ENCODE results near the gene PRKAG2. TPM values are rescaled to one million over a fixed set of nuclear protein-coding genes. Genes with fewer than 3 reads are reported as not detected.
A peak's percentile ranks its signal among the peaks of the same experiment; 100 is the strongest.

The PRKAG2 gene
- polyA plus RNA-seq, 1 of the 3 experiments (the other 2 are of a cell fraction) = 51.6 TPM

DNA sequence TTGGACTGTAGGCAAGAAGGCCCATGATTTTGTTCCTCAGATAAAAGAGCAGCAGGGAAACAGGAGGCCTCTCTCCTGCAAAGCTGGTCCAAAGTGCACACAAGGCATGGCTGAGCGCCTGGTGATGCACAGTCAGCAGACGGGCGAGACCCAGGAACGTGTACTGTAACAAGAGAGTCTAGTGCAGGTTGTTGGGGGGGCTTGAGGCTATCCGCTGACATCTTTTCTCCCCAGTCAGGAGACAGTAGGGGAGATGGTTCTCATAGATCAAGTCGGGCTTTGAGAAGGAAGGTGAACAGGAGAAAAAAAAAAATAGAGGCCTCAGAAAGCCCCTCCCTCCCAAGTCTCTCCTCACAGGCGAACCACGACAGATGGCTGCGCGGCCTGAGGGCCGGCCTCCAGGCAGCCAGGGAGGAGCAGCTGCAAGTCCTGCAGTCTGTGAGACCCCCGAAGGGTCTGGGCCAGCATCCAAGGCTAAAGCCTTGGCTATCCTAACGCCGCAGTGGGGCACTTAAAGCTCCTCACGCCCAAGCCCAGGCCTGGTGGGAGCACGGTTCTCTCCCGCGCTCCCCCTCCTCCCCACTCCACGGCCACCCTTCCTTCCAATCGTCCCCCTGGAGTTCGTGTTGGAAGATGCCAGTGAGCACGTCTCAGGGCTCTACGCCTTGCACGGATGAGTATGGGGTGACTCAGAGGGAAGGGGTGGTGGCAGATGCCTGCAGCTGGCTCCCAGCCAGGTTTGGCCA is 68.3 kb downstream of the PRKAG2 start:
- Histone ChIP-seq H3K36me3 (replicated peaks in 1 of 2; ENCODE audit: control insufficient read depth in 1 of 2, insufficient read depth in 2 of 2, low read length in 1 of 2) (no peaks in the 10 kb centered on the region), H3K4me1 (ENCODE audit: control insufficient read depth in 1 of 2, insufficient read depth in 2 of 2, low read depth in 1 of 2, low read length in 1 of 2) (peaks cover 0 to 21% of the 10 kb centered on the region in 2 experiments; a peak in 1 of 4 replicates), H3F3A (replicated peaks; ENCODE audit: insufficient read depth) (no peaks in the 10 kb centered on the region), H3K9me2 (no peaks in the 10 kb centered on the region), H3K27ac (ENCODE audit: low read depth in 2 of 2, low read length in 1 of 2) (no peak overlapping the region), H3K4me2 (0 out of 2 replicates have a peak overlapping the region, but pooled peaks have one; percentile 9), H4K20me1 (ENCODE audit: insufficient read depth) (no peaks in the 10 kb centered on the region), H3K9ac (no peak overlapping the region), H3K9me3 (no peaks in the 10 kb centered on the region), H3K79me2 (ENCODE audit: insufficient read depth) (no peaks in the 10 kb centered on the region), H3K4me3 (ENCODE audit: low read depth in 2 of 2, low read length in 1 of 2) (no peak overlapping the region), H2AFZ (ENCODE audit: low read depth) (no peak overlapping the region), H3K27me3 (ENCODE audit: insufficient read depth) (no peaks in the 10 kb centered on the region; the same call in 1 of the 2 replicates)
- ChIA-PET CTCF (interaction anchor here (1.1 to 33.3 kb wide), 3 partner anchors 25 to 67 kb away, joined by 3 to 325 read pairs (median 4); no protein-coding TSS in a partner anchor), POLR2A (no interaction called here)
- peak; percentile 59 for DNase-seq
- TF ChIP-seq GABPA (IDR thresholded peaks at IDR 0.05; ENCODE audit: low read depth) (no peak), NRF1 (IDR thresholded peaks at IDR 0.05; ENCODE audit: low read depth, low read length) (no peak), MAX (IDR thresholded peaks at IDR 0.05; ENCODE audit: low read depth) (peak; percentile 45; the same call in 1 of the 2 replicates), SIN3A (IDR thresholded peaks at IDR 0.05; ENCODE audit: borderline replicate concordance, low read depth, low read length) (peak; percentile 51; the same call in 1 of the 2 replicates), EP300 (IDR thresholded peaks at IDR 0.05; ENCODE audit: borderline replicate concordance in 1 of 2, low read depth in 1 of 2, low read length in 1 of 2) (peak in 1 of 2 experiments; percentile 23; a peak in 1 of 4 replicates), RFX5 (IDR thresholded peaks at IDR 0.05; ENCODE audit: low read length) (no peak), NFIC (IDR thresholded peaks at IDR 0.05; ENCODE audit: borderline replicate concordance) (peak; percentile 98), FOSL2 (IDR thresholded peaks at IDR 0.05; ENCODE audit: borderline replicate concordance, low read depth) (peak; percentile 88), TEAD4 (IDR thresholded peaks at IDR 0.05; ENCODE audit: borderline replicate concordance, insufficient read depth) (no peak), IRF3 (IDR thresholded peaks at IDR 0.05; ENCODE audit: low read depth, low read length) (no peak), JUND (IDR thresholded peaks at IDR 0.05) (peak; percentile 66), ELF1 (IDR thresholded peaks at IDR 0.05) (no peak), FOXM1 (IDR thresholded peaks at IDR 0.05; ENCODE audit: low read depth) (no peak), POLR2AphosphoS5 (IDR thresholded peaks at IDR 0.05; ENCODE audit: low read depth, low read length) (no peak), TCF12 (IDR thresholded peaks at IDR 0.05) (peak; percentile 60; the same call in 1 of the 2 replicates), REST (IDR thresholded peaks at IDR 0.05; ENCODE audit: low read depth, low read length) (no peak)
- TF ChIP-seq, protein P1, sequence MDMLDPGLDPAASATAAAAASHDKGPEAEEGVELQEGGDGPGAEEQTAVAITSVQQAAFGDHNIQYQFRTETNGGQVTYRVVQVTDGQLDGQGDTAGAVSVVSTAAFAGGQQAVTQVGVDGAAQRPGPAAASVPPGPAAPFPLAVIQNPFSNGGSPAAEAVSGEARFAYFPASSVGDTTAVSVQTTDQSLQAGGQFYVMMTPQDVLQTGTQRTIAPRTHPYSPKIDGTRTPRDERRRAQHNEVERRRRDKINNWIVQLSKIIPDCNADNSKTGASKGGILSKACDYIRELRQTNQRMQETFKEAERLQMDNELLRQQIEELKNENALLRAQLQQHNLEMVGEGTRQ (IDR thresholded peaks at IDR 0.05; ENCODE audit: borderline replicate concordance, low read depth, low read length) = no peak
- WGBS (ENCODE audit: low lambda C conversion rate) = 60% methylated on average over 24 of the region's 24 CpGs
